Astrocyte of the spinal cord (primary cell): ENCODE results near the gene BCAS4.
"Not testable (repeated sequence)": the region's sequence is repeated elsewhere in the genome, so short reads cannot be mapped to it uniquely, and the experiment has no call there.

Experiments used
- DNase-seq: peaks from one replicate; pipeline ENCODE4 v3.0.0; 2011; ENCODE audit warnings: low read depth, low spot score
- H3K4me3 ChIP-seq: 2 replicates; pipeline ENCODE4 v1.5.1; 2011; ENCODE audit warnings: low read depth, mild to moderate bottlenecking, low read length, moderate library complexity
- in situ Hi-C: cut with HindIII; loops from 2 replicates; pipeline ENCODE4 v1.10.0; 2017; ENCODE audit warnings: low sequenced_read_pairs
- TF ChIP-seq, protein P1 (sequence below): IDR thresholded peaks from 2 replicates; pipeline ENCODE4 v1.5.1; 2012; ENCODE audit warnings: low read depth, mild to moderate bottlenecking, low read length, inconsistent platforms

The BCAS4 gene

DNA sequence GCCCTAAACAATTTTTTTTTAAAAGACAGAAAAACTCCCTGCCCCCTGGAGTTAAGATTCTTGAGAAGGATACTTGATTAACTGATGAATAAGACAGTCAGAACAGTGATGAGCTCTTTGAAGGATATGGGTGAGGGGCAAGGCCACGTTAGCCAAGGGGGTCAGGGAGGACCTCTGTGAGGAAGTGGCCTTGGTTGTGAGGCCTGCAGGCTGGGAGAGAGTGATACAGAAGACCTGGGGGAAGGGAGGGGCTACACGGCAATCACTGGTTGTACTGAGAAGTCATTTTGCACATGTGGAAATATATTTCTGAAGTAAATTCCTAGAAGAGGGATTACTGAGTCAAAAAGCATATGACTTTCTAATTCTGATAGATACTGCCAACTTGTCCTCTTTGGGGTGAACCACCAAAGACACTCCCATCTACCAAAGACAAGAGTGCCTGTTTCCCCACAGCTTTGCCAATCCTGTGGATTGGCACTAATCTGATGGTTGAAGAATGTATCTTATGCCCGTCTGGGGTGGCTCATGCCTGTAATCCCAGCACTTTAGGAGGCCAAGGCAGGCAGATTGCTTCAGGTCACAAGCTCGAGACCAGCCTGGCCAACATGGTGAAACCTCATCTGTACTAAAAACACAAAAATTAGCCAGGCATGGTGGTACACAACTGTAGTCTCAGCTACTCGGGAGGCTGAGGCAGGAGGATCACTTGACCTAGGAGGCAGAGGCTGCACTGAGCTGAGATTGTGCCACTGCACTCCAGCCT is 22.3 kb upstream of the BCAS4 start:
- in situ Hi-C loops: no loop called here
- TF ChIP-seq, protein P1, sequence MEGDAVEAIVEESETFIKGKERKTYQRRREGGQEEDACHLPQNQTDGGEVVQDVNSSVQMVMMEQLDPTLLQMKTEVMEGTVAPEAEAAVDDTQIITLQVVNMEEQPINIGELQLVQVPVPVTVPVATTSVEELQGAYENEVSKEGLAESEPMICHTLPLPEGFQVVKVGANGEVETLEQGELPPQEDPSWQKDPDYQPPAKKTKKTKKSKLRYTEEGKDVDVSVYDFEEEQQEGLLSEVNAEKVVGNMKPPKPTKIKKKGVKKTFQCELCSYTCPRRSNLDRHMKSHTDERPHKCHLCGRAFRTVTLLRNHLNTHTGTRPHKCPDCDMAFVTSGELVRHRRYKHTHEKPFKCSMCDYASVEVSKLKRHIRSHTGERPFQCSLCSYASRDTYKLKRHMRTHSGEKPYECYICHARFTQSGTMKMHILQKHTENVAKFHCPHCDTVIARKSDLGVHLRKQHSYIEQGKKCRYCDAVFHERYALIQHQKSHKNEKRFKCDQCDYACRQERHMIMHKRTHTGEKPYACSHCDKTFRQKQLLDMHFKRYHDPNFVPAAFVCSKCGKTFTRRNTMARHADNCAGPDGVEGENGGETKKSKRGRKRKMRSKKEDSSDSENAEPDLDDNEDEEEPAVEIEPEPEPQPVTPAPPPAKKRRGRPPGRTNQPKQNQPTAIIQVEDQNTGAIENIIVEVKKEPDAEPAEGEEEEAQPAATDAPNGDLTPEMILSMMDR: no peak
- no peak overlapping the region for H3K4me3 ChIP-seq
- DNase-seq: no peak

DNA sequence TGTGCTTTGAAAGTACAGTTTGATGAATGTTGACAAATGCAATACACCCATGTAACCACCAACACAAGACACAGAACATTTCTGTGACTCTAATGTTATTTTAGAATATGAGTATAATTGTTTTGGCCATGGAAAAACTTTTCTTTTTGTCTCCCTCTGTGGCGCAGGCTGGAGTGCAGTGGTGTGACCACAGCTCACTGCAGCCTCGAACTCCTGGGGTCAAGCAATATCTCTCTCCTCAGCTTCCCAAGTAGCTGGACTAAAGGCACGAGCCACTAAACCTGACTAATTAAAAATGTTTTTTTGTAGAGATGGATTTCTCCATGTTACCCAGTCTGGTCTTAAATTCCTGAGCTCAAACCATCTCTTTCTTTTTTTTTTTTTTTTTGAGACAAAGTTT is 20.3 kb upstream of the BCAS4 start:
- TF ChIP-seq, protein P1: no peak
- no peak for DNase-seq
- in situ Hi-C loops: no loop called here
- H3K4me3 ChIP-seq: no peak overlapping the region

DNA sequence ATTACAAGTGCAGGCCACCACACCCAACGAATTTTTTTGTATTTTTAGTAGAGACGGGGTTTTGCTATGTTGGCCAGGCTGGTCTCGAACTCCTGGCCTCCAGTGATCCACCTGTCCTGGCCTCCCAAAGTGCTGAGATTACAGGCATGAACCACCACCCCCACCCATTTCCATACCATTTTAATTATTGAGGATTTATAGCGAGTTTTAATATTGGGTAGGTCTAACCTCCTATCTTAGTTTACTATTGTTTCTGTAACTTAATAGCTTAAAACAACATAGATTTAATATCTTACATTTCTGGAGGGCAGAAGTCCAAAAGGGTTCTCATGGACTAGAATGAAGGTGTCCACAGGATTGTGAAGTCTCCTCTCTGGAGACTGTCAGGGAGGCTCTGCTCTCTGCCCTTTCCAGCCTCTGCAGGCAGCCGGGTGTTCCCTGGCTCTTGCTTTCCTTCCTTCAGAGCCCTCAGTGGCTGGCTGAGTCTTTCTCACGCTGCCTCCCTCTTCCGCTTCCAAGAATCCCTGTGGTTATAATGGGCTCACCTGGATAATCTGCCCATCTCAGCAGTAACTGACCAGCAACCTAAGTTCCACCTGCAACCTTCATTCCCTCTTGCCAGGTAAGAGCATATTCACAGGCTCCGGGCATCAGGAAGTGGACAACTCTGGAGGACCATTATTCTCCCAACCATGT is 18.6 kb upstream of the BCAS4 start:
- no peak overlapping the region for H3K4me3 ChIP-seq
- DNase-seq: no peak
- TF ChIP-seq, protein P1: no peak
- in situ Hi-C loops: no loop called here

DNA sequence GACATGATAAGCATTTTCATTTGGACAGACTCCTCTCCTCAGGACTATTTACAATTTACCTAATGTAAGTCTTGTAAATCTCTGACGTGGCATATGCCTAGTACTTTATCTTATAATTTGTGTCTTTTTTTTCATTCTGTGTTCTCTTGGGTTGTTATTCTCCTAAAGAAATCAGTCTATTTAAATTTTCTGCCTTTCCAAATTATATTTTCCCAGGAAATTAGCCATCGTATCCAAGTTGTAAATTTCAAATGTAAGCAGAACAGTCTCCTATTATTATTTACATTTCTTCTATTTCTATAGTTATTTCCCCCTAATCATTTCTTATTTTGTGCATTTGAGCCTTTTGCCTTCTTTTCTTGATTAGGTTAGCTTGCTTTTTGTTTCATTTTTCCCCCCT is 17.5 kb upstream of the BCAS4 start:
- TF ChIP-seq, protein P1: no peak
- DNase-seq: no peak
- no peak overlapping the region for H3K4me3 ChIP-seq
- in situ Hi-C loops: no loop called here

DNA sequence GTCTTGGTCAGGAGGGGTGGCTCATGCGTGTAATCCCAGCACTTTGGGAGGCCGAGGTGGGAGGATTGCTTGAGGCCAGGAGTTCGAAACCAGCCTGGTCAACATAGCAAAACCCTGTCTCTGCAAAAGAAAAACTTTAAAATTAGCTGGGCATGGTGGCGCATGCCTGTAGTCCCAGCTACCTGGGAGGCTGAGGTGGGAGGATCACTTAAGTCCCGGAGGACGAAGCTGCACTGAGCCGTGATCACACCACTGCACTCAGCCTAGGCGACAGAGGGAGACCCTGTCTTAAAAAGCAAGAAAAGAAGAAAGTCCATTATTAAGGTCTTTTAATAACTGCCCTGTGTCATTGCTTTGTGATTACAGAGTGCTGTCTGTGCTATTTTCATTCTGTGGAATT is 15.9 kb upstream of the BCAS4 start:
- DNase-seq, in situ Hi-C loops, H3K4me3 ChIP-seq: not testable (repeated sequence)

DNA sequence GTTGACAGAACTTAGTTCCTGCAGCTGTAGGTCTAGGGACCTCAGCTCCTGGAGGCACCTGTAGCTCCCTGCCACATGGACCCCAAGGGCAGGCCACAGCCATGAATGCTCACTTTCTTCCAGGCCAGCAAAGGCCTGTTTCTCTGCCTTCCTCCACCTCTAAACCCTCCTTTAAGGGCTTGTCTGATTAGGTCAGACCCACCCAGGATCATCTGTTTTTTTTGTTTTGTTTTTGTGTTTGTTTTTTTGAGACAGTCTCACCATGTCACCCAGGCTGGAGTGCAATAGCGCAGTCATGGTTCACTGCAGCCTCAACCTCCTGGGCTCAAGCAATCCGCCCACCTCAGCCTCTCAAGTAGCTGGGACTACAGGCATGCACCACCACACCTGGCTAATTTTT is 11.5 kb upstream of the BCAS4 start:
- in situ Hi-C loops: no loop called here
- no peak for DNase-seq
- TF ChIP-seq, protein P1: no peak
- no peak overlapping the region for H3K4me3 ChIP-seq

DNA sequence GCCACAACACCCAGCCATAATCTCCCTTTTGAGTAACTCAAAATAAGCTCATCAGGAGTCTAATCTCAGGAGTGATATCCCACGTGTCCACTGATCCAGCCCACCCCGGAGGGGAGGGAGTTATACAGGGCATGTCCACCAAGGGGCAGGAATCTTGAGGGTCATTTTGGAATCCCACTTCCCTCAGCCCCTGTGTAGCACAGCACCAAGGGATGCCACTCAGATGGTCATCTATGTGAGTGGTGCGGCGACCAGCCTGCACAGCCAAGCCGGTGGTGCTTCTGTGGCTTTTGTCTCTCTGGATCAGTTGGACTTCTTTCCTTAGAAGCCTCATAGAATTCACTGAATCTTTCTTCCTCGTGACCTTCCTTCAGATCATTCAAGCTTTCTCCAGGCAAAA is 11.0 kb upstream of the BCAS4 start:
- TF ChIP-seq, protein P1: no peak
- no peak overlapping the region for H3K4me3 ChIP-seq
- no peak for DNase-seq
- in situ Hi-C loops: no loop called here
